ENCODE measurements around the gene DSCAML1. TPM values are rescaled to one million over a fixed set of nuclear protein-coding genes. Genes with fewer than 3 reads are reported as not detected.

DSCAML1 gene
- total and polyA plus RNA-seq, 9 of the 15 experiments (the other 6 are each of a cell fraction or from before 2014, with no cell fraction given) = not detected

DNA sequence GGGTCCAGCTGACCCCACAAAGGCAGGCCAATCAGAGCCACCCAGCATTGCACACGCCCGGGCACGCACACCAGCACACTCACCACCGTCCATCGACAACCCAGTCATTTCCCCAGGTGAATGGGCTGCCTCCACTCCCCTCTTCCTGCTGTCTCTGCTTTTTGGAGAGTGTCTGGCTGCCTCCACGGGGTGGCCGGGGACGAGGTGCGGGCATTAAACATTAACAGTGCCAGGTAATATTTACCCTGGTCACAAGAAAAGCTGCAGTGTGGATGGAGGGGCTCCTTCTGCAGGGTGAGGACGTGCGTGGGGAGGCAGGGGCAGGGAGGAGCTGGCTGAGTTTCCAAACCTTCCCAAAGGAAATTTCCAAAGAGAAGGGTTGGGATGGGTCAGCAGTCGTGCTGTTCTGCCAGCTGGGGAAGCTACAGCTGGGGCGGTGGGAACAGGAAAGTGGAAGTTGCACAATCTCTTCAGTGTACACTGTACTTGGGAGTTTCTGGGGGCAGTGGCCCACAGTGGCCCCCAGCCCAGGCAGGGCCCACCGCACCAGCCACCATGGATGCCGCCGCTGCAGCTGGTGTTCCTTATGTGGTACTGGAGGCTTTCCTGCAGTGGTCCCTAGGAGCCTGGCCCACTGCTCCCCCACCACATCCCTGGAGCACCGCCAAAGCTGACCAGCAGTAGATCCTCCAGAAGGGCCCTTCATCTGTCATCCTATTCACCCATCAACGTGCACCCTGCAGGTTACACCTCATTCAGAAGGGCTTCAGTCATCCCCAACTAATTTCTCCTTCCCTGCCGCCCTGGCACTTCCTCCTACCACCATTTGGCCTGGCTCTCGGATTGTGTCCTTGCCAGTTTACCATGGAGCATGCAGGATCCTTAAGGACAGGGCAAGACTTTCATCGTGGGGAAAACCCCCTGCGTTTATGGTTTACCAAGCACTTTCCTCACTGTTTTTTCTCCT, 27.8 kb upstream of the DSCAML1 start, which contains the start of gene FXYD2 (continued):
- TF ChIP-seq, protein P1, sequence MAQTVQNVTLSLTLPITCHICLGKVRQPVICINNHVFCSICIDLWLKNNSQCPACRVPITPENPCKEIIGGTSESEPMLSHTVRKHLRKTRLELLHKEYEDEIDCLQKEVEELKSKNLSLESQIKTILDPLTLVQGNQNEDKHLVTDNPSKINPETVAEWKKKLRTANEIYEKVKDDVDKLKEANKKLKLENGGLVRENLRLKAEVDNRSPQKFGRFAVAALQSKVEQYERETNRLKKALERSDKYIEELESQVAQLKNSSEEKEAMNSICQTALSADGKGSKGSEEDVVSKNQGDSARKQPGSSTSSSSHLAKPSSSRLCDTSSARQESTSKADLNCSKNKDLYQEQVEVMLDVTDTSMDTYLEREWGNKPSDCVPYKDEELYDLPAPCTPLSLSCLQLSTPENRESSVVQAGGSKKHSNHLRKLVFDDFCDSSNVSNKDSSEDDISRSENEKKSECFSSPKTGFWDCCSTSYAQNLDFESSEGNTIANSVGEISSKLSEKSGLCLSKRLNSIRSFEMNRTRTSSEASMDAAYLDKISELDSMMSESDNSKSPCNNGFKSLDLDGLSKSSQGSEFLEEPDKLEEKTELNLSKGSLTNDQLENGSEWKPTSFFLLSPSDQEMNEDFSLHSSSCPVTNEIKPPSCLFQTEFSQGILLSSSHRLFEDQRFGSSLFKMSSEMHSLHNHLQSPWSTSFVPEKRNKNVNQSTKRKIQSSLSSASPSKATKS (CRISPR knock-in tag; IDR thresholded peaks at IDR 0.05) = no peak
- TF ChIP-seq E2F3 (CRISPR knock-in tag; IDR thresholded peaks at IDR 0.05) = no peak

DNA sequence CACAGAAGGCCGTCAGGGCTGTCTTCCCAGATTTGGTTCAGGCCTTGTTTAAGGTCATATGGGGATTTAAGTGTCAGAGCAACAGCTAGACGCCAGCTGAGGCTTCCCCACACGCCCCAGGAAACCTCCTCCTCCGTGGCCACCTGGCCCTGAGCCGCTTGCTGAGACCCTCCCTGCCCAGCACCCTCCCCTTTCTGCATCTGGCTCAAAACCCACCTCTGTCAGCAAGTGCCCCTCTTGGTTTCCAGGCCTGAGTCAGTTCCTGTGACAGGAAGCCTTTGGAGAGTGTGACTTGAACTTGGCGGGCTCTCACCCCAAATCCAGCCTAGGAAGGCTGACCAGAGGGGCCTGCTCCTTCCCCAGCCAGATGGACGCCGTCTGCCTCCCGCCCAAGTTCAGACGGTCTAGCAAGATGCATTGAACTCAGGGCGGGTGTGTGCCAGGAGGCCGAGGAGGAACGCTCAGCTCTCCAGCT, 27.0 kb upstream of the DSCAML1 start:
- CTCF ChIA-PET (ENCODE audit: low intra/inter-chr PET ratio) = interaction anchor here (0.6 to 3.3 kb wide), 3 partner anchors 123 to 466 kb away, joined by 3 to 32 read pairs (median 25); no protein-coding TSS in a partner anchor
- H2AFZ ChIP-seq (ENCODE audit: low read depth, low read length) = no peak overlapping the region
- peaks cover 0 to 28% of the 10 kb centered on the region in 2 experiments; a peak in 1 of 5 replicates for H3K4me1 ChIP-seq (replicated peaks in 1 of 2; ENCODE audit: control insufficient read depth in 2 of 2, insufficient read depth in 2 of 2, low read length in 2 of 2)
- H3K4me2 ChIP-seq (ENCODE audit: insufficient read depth, low read length) = no peak overlapping the region
- ATAC-seq (no peak), DNase-seq (ENCODE audit: extremely low read depth in 1 of 4, low spot score in 3 of 4) (no peak), FAIRE-seq (no peak)
- H3K79me2 ChIP-seq (ENCODE audit: control insufficient read depth, insufficient read depth, low read length) = no peaks in the 10 kb centered on the region
- POLR2A ChIA-PET = interaction anchor here (0.6 to 1.0 kb wide), 2 partner anchors 15 to 133 kb away, joined by 3 to 4 read pairs; no protein-coding TSS in a partner anchor
- no peak overlapping the region for H3K9ac ChIP-seq (ENCODE audit: insufficient read depth in 1 of 2, low read depth in 2 of 2, low read length in 2 of 2)
- H3K9me3 ChIP-seq (replicated peaks; ENCODE audit: control insufficient read depth, insufficient read depth, low read depth, low read length) = no peaks in the 10 kb centered on the region
- H3K27ac ChIP-seq (ENCODE audit: extremely low read depth, low read depth, low read length) = no peak overlapping the region
- H3K27me3 ChIP-seq (ENCODE audit: control insufficient read depth in 2 of 2, insufficient read depth in 2 of 2, low read length in 2 of 2) = peaks cover 18 to 65% of the 10 kb centered on the region in 2 experiments
- no peaks in the 10 kb centered on the region for H3K36me3 ChIP-seq (ENCODE audit: control insufficient read depth, insufficient read depth, low read length)
- TF ChIP-seq GATAD2A (IDR thresholded peaks at IDR 0.05) (no peak), ZNF316 (IDR thresholded peaks at IDR 0.05) (no peak), RAD51 (IDR thresholded peaks at IDR 0.05; ENCODE audit: borderline replicate concordance, low read depth) (no peak), POLR2A (conservative IDR thresholded peaks at IDR 0.05) (no peak)
- TF ChIP-seq, protein P2, sequence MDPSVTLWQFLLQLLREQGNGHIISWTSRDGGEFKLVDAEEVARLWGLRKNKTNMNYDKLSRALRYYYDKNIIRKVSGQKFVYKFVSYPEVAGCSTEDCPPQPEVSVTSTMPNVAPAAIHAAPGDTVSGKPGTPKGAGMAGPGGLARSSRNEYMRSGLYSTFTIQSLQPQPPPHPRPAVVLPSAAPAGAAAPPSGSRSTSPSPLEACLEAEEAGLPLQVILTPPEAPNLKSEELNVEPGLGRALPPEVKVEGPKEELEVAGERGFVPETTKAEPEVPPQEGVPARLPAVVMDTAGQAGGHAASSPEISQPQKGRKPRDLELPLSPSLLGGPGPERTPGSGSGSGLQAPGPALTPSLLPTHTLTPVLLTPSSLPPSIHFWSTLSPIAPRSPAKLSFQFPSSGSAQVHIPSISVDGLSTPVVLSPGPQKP (CRISPR knock-in tag; IDR thresholded peaks at IDR 0.05) = no peak
- in situ Hi-C loops (cut with MboI) = loop anchor here (5.0 kb wide), 2 partner anchors 123 to 223 kb away; no protein-coding TSS in a partner anchor
- no peak overlapping the region for H3K4me3 ChIP-seq
- intact Hi-C loops (cut with micrococcal nuclease) = loop anchor here (1.0 kb wide), 1 partner anchor 123 kb away; no protein-coding TSS in a partner anchor
- H3K9me1 ChIP-seq (ENCODE audit: control insufficient read depth, insufficient read depth, low read length) = no peaks in the 10 kb centered on the region
- 4% methylated on average over 12 of the region's 13 CpGs for WGBS (ENCODE audit: insufficient coverage, low coverage, missing lambda C conversion rate)
- BruUV-seq (replicated peaks) = no TSS peak
- H4K20me1 ChIP-seq (replicated peaks; ENCODE audit: control insufficient read depth, insufficient read depth, low read length) = peaks cover 13% of the 10 kb centered on the region; the same call in 1 of the 2 replicates

Measured in K562 (cell line).